Naive thymus-derived CD4-positive, alpha-beta T cell (primary cell): Measurements from ENCODE around the gene TIMMDC1. TPM values are rescaled to one million over a fixed set of nuclear protein-coding genes. Genes with fewer than 3 reads are reported as not detected.

Experiments
- ATAC-seq: fragments of 150-1000 bp; cut with Tn5 transposase; 2 replicates; pipeline ENCODE4 v1.10.0; 2021; ENCODE audit warnings: mild to moderate bottlenecking, moderate library complexity
- CTCF ChIA-PET: fragments of 350-600 bp; sonication (Branson Sonifier 250); formaldehyde crosslinking; loops from one replicate; lab custom pipeline; 2021; ENCODE audit warnings: antibody characterized with exemption; lab: Charles Lee
- POLR2A ChIA-PET: fragments of 350-600 bp; sonication (Branson Sonifier 250); formaldehyde crosslinking; loops from one replicate; lab custom pipeline; 2021; ENCODE audit warnings: antibody characterized with exemption, inconsistent platforms; lab: Charles Lee
- DNase-seq, 9 donors: peaks; one replicate each; pipeline versions ENCODE4 v3.0.0 to v3.0.0-alpha.2; 2020 to 2022; ENCODE audit warnings: mixed read lengths in 1 of 9
- H3K27ac ChIP-seq: one replicate; pipeline ENCODE4 v1.7.0; 2013; ENCODE audit warnings: mild to moderate bottlenecking, low read depth, low read length, moderate library complexity
- H3K27me3 ChIP-seq, 2 donors: one replicate each; pipeline ENCODE4 v1.7.0; 2013; ENCODE audit warnings: low read length in 2 of 2, mild to moderate bottlenecking in 2 of 2, moderate library complexity in 2 of 2; ENCODE audit not compliant: control insufficient read depth in 2 of 2, insufficient read depth in 2 of 2
- H3K36me3 ChIP-seq, 3 experiments: 1 replicate in 2 of 3; 2 replicates in 1 of 3; pipeline ENCODE4 v1.7.0; 2013; ENCODE audit warnings: low read length in 3 of 3, mild to moderate bottlenecking in 3 of 3, moderate library complexity in 1 of 3; ENCODE audit not compliant: insufficient read depth in 3 of 3, control insufficient read depth in 2 of 3
- H3K4me1 ChIP-seq, 2 donors: one replicate each; pipeline ENCODE4 v1.7.0; 2013; ENCODE audit warnings: low read length in 2 of 2, mild to moderate bottlenecking in 2 of 2, moderate library complexity in 1 of 2; ENCODE audit not compliant: control insufficient read depth in 2 of 2, insufficient read depth in 2 of 2
- H3K4me3 ChIP-seq: 2 replicates; pipeline ENCODE4 v1.7.0; 2013; ENCODE audit warnings: mild to moderate bottlenecking, low read length
- H3K9me3 ChIP-seq, 3 experiments: 1 replicate in 2 of 3; 2 replicates in 1 of 3; pipeline ENCODE4 v1.7.0; 2013; ENCODE audit warnings: low read length in 3 of 3; ENCODE audit not compliant: control insufficient read depth in 2 of 3
- H3K27ac Mint-ChIP-seq, 9 donors: one replicate each; pipeline ENCODE4 v1.8.0; 2020 to 2022; ENCODE audit warnings: mixed read lengths in 9 of 9, mild to moderate bottlenecking in 8 of 9, moderate library complexity in 5 of 9, inconsistent platforms in 2 of 9
- H3K27me3 Mint-ChIP-seq, 5 donors: one replicate each; pipeline ENCODE4 v1.8.0; 2021 to 2022; ENCODE audit warnings: mixed read lengths in 5 of 5, mild to moderate bottlenecking in 1 of 5
- H3K36me3 Mint-ChIP-seq, 5 donors: one replicate each; pipeline ENCODE4 v1.8.0; 2020 to 2022; ENCODE audit warnings: mixed read lengths in 5 of 5, mild to moderate bottlenecking in 3 of 5, inconsistent platforms in 1 of 5
- H3K4me1 Mint-ChIP-seq, 7 donors: one replicate each; pipeline ENCODE4 v1.8.0; 2020 to 2022; ENCODE audit warnings: mixed read lengths in 7 of 7, mild to moderate bottlenecking in 3 of 7, inconsistent platforms in 1 of 7
- H3K4me3 Mint-ChIP-seq, 10 donors: one replicate each; pipeline ENCODE4 v1.8.0; 2020 to 2022; ENCODE audit warnings: mild to moderate bottlenecking in 10 of 10, mixed read lengths in 10 of 10, moderate library complexity in 6 of 10, inconsistent platforms in 2 of 10
- H3K9me3 Mint-ChIP-seq, 11 donors: one replicate each; pipeline ENCODE4 v1.8.0; 2020 to 2022; ENCODE audit warnings: mixed read lengths in 11 of 11, mild to moderate bottlenecking in 4 of 11, inconsistent platforms in 1 of 11, moderate library complexity in 1 of 11
- intact Hi-C, 2 donors: fragments of 100-400 bp; cut with micrococcal nuclease; formaldehyde crosslinking; loops; one replicate each; pipeline ENCODE4 v1.15.1; 2023
- polyA plus RNA-seq, 2 donors: library from polyadenylated mRNA; unstranded; fragments of 300-500 nt; fragmentation: Illumina TruSeq; gene quantifications; one replicate each; pipeline ENCODE4 v1.2.3, GENCODE V29; 2021
- total RNA-seq, 6 experiments: library from RNA in 5 of 6; stranded (reverse) in 5 of 6; gene quantifications; 1 replicate in 5 of 6; 2 replicates in 1 of 6; pipeline ENCODE4 v1.2.3 and lab custom pipeline; 2021 to 2026

TIMMDC1 gene
- total and polyA plus RNA-seq, 7 experiments from 2014 or later, result 27.1 to 80.1 (median 59.6) TPM

DNA sequence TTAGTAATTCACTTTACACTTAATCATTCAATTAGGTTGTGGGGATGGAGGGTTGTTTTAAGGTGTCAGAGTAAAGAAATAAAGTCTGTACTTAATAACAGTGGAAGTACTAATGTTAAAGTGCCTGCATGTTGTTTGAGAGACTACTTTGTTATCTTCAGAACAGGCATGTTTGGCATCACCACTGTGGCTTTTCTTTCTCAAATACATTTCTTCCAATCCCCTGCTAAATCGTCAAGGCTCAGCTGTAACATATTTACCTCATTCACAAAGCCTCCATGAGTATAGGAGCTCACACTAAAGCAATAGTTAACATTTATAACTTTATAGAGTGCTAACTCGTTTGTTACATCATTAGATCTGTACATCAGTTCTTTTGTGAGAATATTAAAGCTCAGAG lies 2.6 kb downstream of the TIMMDC1 start:
- POLR2A ChIA-PET, result interaction anchor here (0.6 to 5.2 kb wide), 5 partner anchors 26 to 260 kb away, joined by 3 to 92 read pairs (median 4); partner anchors contain the start of genes B4GALT4, POGLUT1 and TMEM39A
- no peaks in the 10 kb centered on the region for H3K9me3 ChIP-seq
- CTCF ChIA-PET, result no interaction called here
- intact Hi-C loops, result no loop called here
- Mint-ChIP-seq H3K4me1 (peaks cover 23 to 54% (median 45%) of the 10 kb centered on the region in 7 donors), H3K27ac (peak overlapping the region in 2 of 9 donors; percentile 9 to 99), H3K4me3 (peak overlapping the region in 9 of 10 donors; percentile 6 to 100 (median 28)), H3K27me3 (no peaks in the 10 kb centered on the region), H3K36me3 (peaks cover 6 to 23% (median 17%) of the 10 kb centered on the region in 5 donors), H3K9me3 (peaks cover 0 to 3% (median 0%) of the 10 kb centered on the region in 11 donors)
- H3K4me1 ChIP-seq, result peaks cover 18% of the 10 kb centered on the region in 2 donors
- no peak overlapping the region for H3K4me3 ChIP-seq
- no peak for ATAC-seq
- no peak for DNase-seq
- H3K36me3 ChIP-seq, result peaks cover 4 to 11% (median 6%) of the 10 kb centered on the region in 3 experiments
- H3K27me3 ChIP-seq, result no peaks in the 10 kb centered on the region
- H3K27ac ChIP-seq, result no peak overlapping the region

GRCh38 chr3:119506631-119507030 lies 8.3 kb downstream of the TIMMDC1 start:
- intact Hi-C loops, result no loop called here
- Mint-ChIP-seq H3K4me3 (peak overlapping the region in 7 of 10 donors; percentile 3 to 87 (median 57)), H3K27ac (peak overlapping the region in 7 of 9 donors; percentile 1 to 84 (median 32)), H3K4me1 (peaks cover 20 to 47% (median 40%) of the 10 kb centered on the region in 7 donors), H3K27me3 (no peaks in the 10 kb centered on the region), H3K9me3 (no peaks in the 10 kb centered on the region), H3K36me3 (peaks cover 14 to 53% (median 35%) of the 10 kb centered on the region in 5 donors)
- Histone ChIP-seq H3K4me3 (no peak overlapping the region), H3K9me3 (no peaks in the 10 kb centered on the region), H3K27me3 (no peaks in the 10 kb centered on the region), H3K27ac (no peak overlapping the region), H3K36me3 (peaks cover 6 to 24% (median 10%) of the 10 kb centered on the region in 3 experiments), H3K4me1 (peaks cover 0 to 12% of the 10 kb centered on the region in 2 donors)
- POLR2A ChIA-PET, result interaction anchor here (1.4 kb wide), 1 partner anchor 8 kb away, joined by 5 read pairs; the partner anchor contains the start of gene TIMMDC1
- CTCF ChIA-PET, result no interaction called here
- ATAC-seq (no peak), DNase-seq (no peak)

DNA sequence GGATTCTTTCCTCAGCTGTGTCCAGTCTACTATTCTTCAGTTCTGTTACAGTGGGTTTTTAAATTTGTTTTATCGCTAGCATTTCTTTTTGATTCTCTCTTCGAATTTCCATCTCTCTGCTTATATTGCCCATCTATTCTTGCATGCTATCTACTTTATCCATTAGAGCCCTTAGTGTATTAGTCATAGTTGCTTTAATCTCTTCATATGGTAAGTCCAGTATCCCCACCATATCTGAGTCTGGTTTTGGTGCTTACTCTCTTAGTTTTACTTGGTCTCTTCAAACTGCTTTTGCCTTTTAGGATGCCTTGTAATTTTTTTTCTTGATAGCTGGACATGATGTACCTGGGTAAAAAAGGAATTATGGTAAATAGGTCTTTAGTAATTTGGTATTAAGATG lies 9.1 kb downstream of the TIMMDC1 start:
- Mint-ChIP-seq H3K27ac (peak overlapping the region in 3 of 9 donors; percentile 46 to 84 (median 51)), H3K27me3 (no peaks in the 10 kb centered on the region), H3K4me1 (peaks cover 20 to 44% (median 37%) of the 10 kb centered on the region in 7 donors), H3K9me3 (no peaks in the 10 kb centered on the region), H3K4me3 (peak overlapping the region in 1 of 10 donors; percentile 87), H3K36me3 (peaks cover 14 to 53% (median 34%) of the 10 kb centered on the region in 5 donors)
- POLR2A ChIA-PET, result interaction anchor here (1.4 kb wide), 1 partner anchor 9 kb away, joined by 5 read pairs; the partner anchor contains the start of gene TIMMDC1
- H3K27ac ChIP-seq, result no peak overlapping the region
- H3K4me1 ChIP-seq, result peaks cover 0 to 12% of the 10 kb centered on the region in 2 donors
- ATAC-seq (no peak), DNase-seq (no peak)
- no peaks in the 10 kb centered on the region for H3K27me3 ChIP-seq
- H3K9me3 ChIP-seq, result no peaks in the 10 kb centered on the region
- CTCF ChIA-PET, result interaction anchor here (0.6 kb wide), 1 partner anchor 13 kb away, joined by 3 read pairs; no protein-coding TSS in a partner anchor
- H3K4me3 ChIP-seq, result no peak overlapping the region
- H3K36me3 ChIP-seq, result peaks cover 8 to 24% (median 10%) of the 10 kb centered on the region in 3 experiments
- intact Hi-C loops, result no loop called here

GRCh38 chr3:119508172-119508845 lies 10.0 kb downstream of the TIMMDC1 start:
- Histone ChIP-seq H3K27ac (no peak overlapping the region), H3K4me1 (peaks cover 0 to 12% of the 10 kb centered on the region in 2 donors), H3K9me3 (no peaks in the 10 kb centered on the region), H3K4me3 (no peak overlapping the region), H3K27me3 (no peaks in the 10 kb centered on the region), H3K36me3 (peaks cover 8 to 31% (median 13%) of the 10 kb centered on the region in 3 experiments)
- peak overlapping the region in 2 of 9 donors; percentile 49 to 84 for H3K27ac Mint-ChIP-seq
- ChIA-PET CTCF (no interaction called here), POLR2A (no interaction called here)
- H3K4me3 Mint-ChIP-seq, result peak overlapping the region in 1 of 10 donors; percentile 57
- H3K9me3 Mint-ChIP-seq, result no peaks in the 10 kb centered on the region
- DNase-seq (peak in 1 of 9 donors; percentile 35), ATAC-seq (no peak)
- H3K27me3 Mint-ChIP-seq, result no peaks in the 10 kb centered on the region
- peaks cover 14 to 58% (median 38%) of the 10 kb centered on the region in 5 donors for H3K36me3 Mint-ChIP-seq
- intact Hi-C loops, result loop anchor here in 1 of 2 donors (1.0 kb wide), 1 partner anchor 10 kb away; the partner anchor contains the start of gene TIMMDC1
- peaks cover 20 to 44% (median 37%) of the 10 kb centered on the region in 7 donors for H3K4me1 Mint-ChIP-seq

DNA sequence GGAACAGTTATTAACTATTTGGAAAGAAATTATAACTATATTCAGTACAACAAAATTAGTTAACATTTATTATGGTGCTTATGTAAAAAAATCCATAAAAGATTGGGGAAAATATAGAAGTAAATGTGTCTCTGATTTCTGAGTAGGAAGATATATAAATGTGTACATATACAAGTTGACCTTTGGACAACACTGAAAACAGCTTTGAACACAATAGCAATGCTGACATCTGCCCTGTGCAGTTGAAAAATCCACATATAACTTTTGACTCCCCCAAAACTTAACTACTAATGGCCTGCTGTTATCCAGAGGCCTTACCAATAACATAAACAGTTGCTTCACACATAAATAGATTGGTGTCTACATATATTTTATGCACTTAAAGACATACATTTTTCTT lies 12.3 kb downstream of the TIMMDC1 start:
- no peak for DNase-seq
- Histone ChIP-seq H3K27me3 (no peaks in the 10 kb centered on the region), H3K27ac (no peak overlapping the region), H3K9me3 (no peaks in the 10 kb centered on the region), H3K4me1 (peaks cover 0 to 12% of the 10 kb centered on the region in 2 donors), H3K36me3 (peaks cover 4 to 45% (median 9%) of the 10 kb centered on the region in 3 experiments), H3K4me3 (no peak overlapping the region)
- Mint-ChIP-seq H3K4me3 (no peak overlapping the region), H3K4me1 (peaks cover 18 to 32% (median 31%) of the 10 kb centered on the region in 7 donors), H3K27me3 (no peaks in the 10 kb centered on the region), H3K36me3 (peaks cover 12 to 60% (median 43%) of the 10 kb centered on the region in 5 donors), H3K27ac (no peak overlapping the region), H3K9me3 (no peaks in the 10 kb centered on the region)
- intact Hi-C loops, result no loop called here
- ChIA-PET POLR2A (interaction anchor here (1.3 kb wide), 1 partner anchor 13 kb away, joined by 3 read pairs; no protein-coding TSS in a partner anchor), CTCF (no interaction called here)
- ATAC-seq, result no peak

DNA sequence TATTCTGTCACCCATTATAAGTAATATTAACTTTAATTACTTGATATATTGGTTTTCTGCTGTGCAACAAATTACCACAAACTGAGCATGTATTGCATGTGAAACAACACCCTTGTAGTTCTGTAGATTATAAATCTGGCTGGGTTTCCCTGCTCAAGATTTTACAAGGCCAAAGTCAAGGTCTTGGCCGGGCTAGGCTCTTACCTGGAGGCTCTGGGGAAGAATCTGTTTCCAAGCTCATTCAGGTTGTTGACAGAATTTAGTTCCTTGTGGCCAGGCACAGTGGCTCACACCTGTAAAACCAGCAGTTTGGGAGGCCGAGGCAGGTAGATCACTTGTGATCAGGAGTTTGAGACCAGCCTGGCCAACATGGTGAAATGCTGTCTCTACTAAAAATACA lies 16.3 kb downstream of the TIMMDC1 start:
- peaks cover 19 to 57% (median 47%) of the 10 kb centered on the region in 5 donors for H3K36me3 Mint-ChIP-seq
- peaks cover 0 to 5% (median 0%) of the 10 kb centered on the region in 7 donors for H3K4me1 Mint-ChIP-seq
- intact Hi-C loops, result no loop called here
- H3K4me3 Mint-ChIP-seq, result no peak overlapping the region
- no peak for DNase-seq
- Histone ChIP-seq H3K4me1 (no peaks in the 10 kb centered on the region), H3K27me3 (no peaks in the 10 kb centered on the region), H3K9me3 (no peaks in the 10 kb centered on the region), H3K27ac (no peak overlapping the region), H3K36me3 (peaks cover 18 to 61% (median 19%) of the 10 kb centered on the region in 3 experiments), H3K4me3 (no peak overlapping the region)
- no peak for ATAC-seq
- H3K9me3 Mint-ChIP-seq, result peaks cover 0 to 5% (median 0%) of the 10 kb centered on the region in 11 donors
- no peaks in the 10 kb centered on the region for H3K27me3 Mint-ChIP-seq
- H3K27ac Mint-ChIP-seq, result no peak overlapping the region
- POLR2A ChIA-PET, result no interaction called here
- CTCF ChIA-PET, result no interaction called here
